SKM-1 (cell line): ENCODE data around the gene ERAP2.

Source experiments
- DNase-seq: peaks from one replicate; lab custom pipeline; 2025; ENCODE audit not compliant: unreplicated experiment; lab: John Stamatoyannopoulos, UW

The ERAP2 gene

DNA sequence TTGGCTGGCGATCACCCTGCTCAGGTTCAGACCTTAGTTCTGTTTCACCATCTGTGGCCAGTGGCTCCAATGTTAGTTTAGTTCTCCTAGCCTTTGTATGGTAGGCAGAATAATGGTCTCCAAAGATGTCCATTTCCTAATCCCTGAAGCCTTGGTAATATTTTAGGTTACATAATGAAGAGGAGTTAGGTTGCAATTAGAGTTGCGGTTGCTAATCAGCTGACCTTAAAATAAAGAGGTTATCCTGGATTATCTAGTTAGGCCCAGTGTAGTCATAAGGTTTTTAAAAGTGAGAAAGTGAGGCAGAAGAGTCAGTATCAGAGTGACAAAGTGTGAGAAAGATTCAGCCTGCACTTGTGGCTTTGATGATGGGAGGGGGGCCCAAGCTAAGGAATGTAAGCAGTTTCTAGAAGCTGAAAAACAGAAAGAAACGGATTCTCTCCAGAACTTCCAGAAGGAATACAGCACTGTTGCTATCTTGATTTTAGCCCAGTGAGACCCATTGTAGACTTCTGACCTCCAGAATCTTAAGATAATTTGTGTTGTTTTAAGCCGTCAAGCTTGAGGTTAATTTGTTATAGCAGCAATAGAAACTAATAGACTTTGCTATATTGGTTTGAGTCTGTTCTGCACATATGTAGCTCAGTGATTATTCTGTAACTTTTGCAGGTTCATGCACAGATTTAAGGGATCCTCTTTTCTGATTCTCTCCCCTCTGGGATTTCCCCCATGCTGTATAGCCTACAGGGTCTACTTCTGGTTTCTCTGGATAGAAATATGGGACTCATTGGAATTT, 81.2 kb downstream of the ERAP2 start:
- no peak for DNase-seq

DNA sequence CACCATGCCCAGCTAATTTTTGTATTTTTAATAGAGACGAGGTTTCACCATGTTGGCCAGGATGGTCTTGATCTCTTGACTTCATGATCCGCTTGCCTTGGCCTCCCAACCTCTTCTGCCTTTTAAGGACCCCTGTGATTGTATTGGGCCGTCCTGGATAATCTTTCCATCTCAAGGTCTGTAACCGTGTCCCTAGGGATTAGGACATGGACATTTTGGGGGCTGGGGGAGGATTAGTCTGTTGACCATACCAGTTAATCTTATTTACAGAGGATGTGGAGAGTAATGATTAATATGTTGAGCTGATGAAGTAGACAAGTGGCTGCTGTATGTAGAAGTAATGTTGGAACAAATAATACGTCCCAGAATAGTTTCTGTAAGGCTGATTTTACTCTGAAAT, 82.7 kb downstream of the ERAP2 start:
- no peak for DNase-seq

GRCh38 chr5:96961053-96961452, 84.8 kb downstream of the ERAP2 start:
- DNase-seq: peak; percentile 60

DNA sequence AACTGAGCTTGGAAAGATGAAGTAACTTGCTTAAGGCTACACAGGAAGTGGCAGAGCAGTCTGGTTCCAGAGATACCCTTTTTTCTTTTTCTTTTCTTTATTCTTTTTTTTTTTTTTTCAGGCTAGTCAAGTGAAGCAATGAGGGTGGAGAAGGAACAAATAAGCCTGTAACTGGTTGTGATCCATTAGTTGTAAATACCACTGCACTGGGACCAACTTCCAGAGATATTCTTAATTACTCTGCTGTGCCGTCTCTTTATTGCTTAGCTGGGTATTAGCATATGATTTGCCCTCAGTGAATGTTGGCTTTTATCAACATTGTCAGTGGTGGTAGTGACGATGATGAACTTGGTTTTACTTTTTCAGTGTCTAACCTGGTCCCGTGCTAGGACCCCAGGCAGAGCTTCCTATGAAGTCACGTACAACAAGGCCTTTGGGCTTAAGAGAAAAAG, 86.3 kb downstream of the ERAP2 start:
- DNase-seq: no peak

DNA sequence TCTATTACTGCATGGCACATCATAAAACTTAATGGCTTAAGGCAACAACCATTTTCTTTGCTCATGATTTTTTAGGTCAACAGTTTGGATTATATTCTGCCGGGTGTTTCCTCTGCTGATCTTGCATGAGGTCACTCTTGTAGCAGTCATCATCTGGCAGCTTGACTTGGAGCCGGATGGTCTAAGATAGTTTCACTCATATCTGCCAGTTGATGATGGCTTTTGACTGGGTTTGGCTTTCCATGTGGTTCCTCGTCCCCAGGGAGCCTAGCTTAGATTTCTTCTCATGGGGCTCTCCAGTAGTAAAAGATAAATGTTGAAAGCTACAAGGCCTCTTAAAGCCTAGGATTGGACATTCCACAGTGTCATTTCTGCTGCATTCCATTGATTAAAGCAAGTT, 87.0 kb downstream of the ERAP2 start:
- DNase-seq: no peak

DNA sequence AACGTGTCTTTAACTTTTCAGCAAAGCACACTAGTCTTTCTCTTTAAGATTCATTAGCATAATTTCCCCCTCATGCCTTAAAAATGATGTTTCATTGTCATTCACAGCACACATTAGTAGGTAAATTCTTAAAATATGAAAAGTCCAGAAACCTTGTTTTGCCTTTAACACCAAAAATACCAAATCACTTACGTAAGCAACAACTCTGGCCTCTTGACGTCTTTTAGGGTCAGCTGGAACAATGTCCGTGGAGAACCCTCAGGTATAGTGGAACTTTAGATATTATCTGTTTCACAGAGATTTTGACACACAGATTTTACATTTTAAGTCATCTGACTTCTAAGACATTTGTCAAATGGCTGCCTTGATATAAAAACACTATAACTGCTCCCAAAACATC, 90.5 kb downstream of the ERAP2 start:
- no peak for DNase-seq

GRCh38 chr5:96967400-96967799, 91.1 kb downstream of the ERAP2 start:
- no peak for DNase-seq

GRCh38 chr5:96968074-96968473, 91.8 kb downstream of the ERAP2 start:
- DNase-seq: no peak

- no peak for DNase-seq
Measured at GRCh38 chr5:96968614-96969013, 92.3 kb downstream of the ERAP2 start.
